AG09309 (cell line): ENCODE data around the gene CPS1.

Experiments used
- DNase-seq: peaks from one replicate; pipeline ENCODE4 v3.0.0-alpha.2; 2010; ENCODE audit warnings: low read depth
- H3K4me3 ChIP-seq: 2 replicates; pipeline ENCODE4 v1.5.1; 2011; ENCODE audit warnings: mild to moderate bottlenecking, low read depth, low read length, moderate library complexity; ENCODE audit not compliant: control insufficient read depth
- CTCF ChIP-seq: IDR thresholded peaks from 2 replicates; pipeline ENCODE4 v1.5.1; 2011; ENCODE audit warnings: mild to moderate bottlenecking, low read depth, low read length, inconsistent platforms; ENCODE audit not compliant: insufficient read depth, control insufficient read depth; ENCODE audit errors: missing control alignments

Gene CPS1

GRCh38 chr2:210671065-210671464, 114.7 kb downstream of the CPS1 start:
- H3K4me3 ChIP-seq: no peak overlapping the region
- TF ChIP-seq CTCF: no peak
- DNase-seq: no peak

- no peak for DNase-seq
- no peak overlapping the region for H3K4me3 ChIP-seq
- no peak for TF ChIP-seq CTCF
These were observed 116.7 kb downstream of the CPS1 start for GRCh38 chr2:210673117-210673516.

- no peak for DNase-seq
- no peak overlapping the region for H3K4me3 ChIP-seq
These were observed 119.7 kb downstream of the CPS1 start for GRCh38 chr2:210676067-210676466.

GRCh38 chr2:210681491-210681890, 125.1 kb downstream of the CPS1 start:
- DNase-seq: no peak
- no peak overlapping the region for H3K4me3 ChIP-seq
- TF ChIP-seq CTCF: no peak

More at GRCh38 chr2:210676067-210676466, 119.7 kb downstream of the CPS1 start:
- no peak for TF ChIP-seq CTCF

GRCh38 chr2:210686401-210686800, 130.0 kb downstream of the CPS1 start:
- no peak overlapping the region for H3K4me3 ChIP-seq
- no peak for TF ChIP-seq CTCF
- no peak for DNase-seq

- no peak for TF ChIP-seq CTCF
- no peak for DNase-seq
- no peak overlapping the region for H3K4me3 ChIP-seq
These were observed 131.5 kb downstream of the CPS1 start for GRCh38 chr2:210687786-210688470.
